H1 (cell line): ENCODE measurements around the gene MRPL9.

Experiments
- EP300 ChIP-seq, 2 experiments: IDR thresholded peaks; 1 replicate in 1 of 2; 2 replicates in 1 of 2; pipeline ENCODE4 v1.6.1; 2011 to 2012; ENCODE audit warnings: low read depth in 2 of 2, low read length in 2 of 2, mild to moderate bottlenecking in 2 of 2, borderline replicate concordance in 1 of 2, inconsistent platforms in 1 of 2, moderate library complexity in 1 of 2
- FOSL1 ChIP-seq: IDR thresholded peaks from 2 replicates; pipeline ENCODE4 v1.6.1; 2011; ENCODE audit warnings: mild to moderate bottlenecking, low read depth, low read length, moderate library complexity; ENCODE audit not compliant: insufficient read depth
- HDAC6 ChIP-seq: IDR thresholded peaks from one replicate; pipeline ENCODE4 v1.7.1; 2012; ENCODE audit warnings: low read depth, mild to moderate bottlenecking, inconsistent platforms, low read length, moderate library complexity
- JUN ChIP-seq: IDR thresholded peaks from 2 replicates; pipeline ENCODE4 v1.6.1; 2011; ENCODE audit warnings: low read depth, mild to moderate bottlenecking, improper control_type of control experiment, low read length
- POLR2A ChIP-seq, 2 experiments: IDR thresholded peaks; 1 replicate in 1 of 2; 2 replicates in 1 of 2; pipeline ENCODE4 v1.6.1; 2011; ENCODE audit warnings: low read depth in 2 of 2, low read length in 2 of 2, mild to moderate bottlenecking in 2 of 2; ENCODE audit errors: control extremely low read depth in 1 of 2
- POLR2AphosphoS5 ChIP-seq: IDR thresholded peaks from 2 replicates; pipeline ENCODE4 v1.6.1; 2011; ENCODE audit warnings: low read depth, low read length
- POU5F1 ChIP-seq: IDR thresholded peaks from 2 replicates; pipeline ENCODE4 v1.6.1; 2011; ENCODE audit warnings: low read depth, mild to moderate bottlenecking, low read length, moderate library complexity
- SRF ChIP-seq: IDR thresholded peaks from 2 replicates; pipeline ENCODE4 v1.6.1; 2011; ENCODE audit warnings: mild to moderate bottlenecking, low read depth, low read length, moderate library complexity
- YY1 ChIP-seq: IDR thresholded peaks from 2 replicates; pipeline ENCODE4 v1.6.1; 2011; ENCODE audit warnings: low read depth, mild to moderate bottlenecking, low read length
- TF ChIP-seq, protein P1 (sequence below), 3 experiments: IDR thresholded peaks; 1 replicate in 2 of 3; 2 replicates in 1 of 3; pipeline versions ENCODE4 v1.5.1 to v1.6.1; 2011; ENCODE audit warnings: low read length in 3 of 3, mild to moderate bottlenecking in 3 of 3, inconsistent platforms in 2 of 3, low read depth in 1 of 3, moderate library complexity in 1 of 3; ENCODE audit not compliant: insufficient read depth in 1 of 3; ENCODE audit errors: control extremely low read depth in 1 of 3
- TF ChIP-seq, protein P2 (sequence below): IDR thresholded peaks from 2 replicates; pipeline ENCODE4 v1.6.1; 2012; ENCODE audit warnings: inconsistent platforms

DNA sequence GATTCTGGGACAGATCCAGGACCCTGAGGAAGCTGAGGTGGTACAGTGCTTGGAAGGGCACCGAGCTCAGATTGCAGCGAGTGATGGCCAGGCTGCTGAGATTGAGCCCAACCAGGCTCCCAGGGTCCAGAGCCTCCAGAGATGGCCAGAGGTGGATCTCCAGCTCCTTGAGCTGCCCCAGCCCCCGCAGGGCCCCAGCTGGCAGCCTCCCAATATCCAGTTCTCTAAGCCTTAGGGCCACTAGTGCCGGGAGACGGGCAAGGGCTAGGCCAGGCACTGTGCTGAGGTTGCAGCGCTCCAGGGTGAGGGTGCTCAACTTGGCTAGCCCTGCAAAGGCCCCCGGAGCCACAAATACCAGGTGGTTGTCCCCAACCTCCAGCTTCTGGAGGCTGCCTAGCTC is 38.5 kb upstream of the MRPL9 start:
- TF ChIP-seq EP300 (IDR thresholded peaks at IDR 0.05; ENCODE audit: borderline replicate concordance in 1 of 2, low read depth in 2 of 2, low read length in 2 of 2) (no peak), FOSL1 (no peak), POLR2A (IDR thresholded peaks at IDR 0.05; ENCODE audit: control extremely low read depth in 1 of 2, low read depth in 2 of 2, low read length in 2 of 2) (no peak), POLR2AphosphoS5 (no peak), HDAC6 (no peak), SRF (no peak), YY1 (no peak), JUN (no peak), POU5F1 (no peak)
- TF ChIP-seq, protein P1, sequence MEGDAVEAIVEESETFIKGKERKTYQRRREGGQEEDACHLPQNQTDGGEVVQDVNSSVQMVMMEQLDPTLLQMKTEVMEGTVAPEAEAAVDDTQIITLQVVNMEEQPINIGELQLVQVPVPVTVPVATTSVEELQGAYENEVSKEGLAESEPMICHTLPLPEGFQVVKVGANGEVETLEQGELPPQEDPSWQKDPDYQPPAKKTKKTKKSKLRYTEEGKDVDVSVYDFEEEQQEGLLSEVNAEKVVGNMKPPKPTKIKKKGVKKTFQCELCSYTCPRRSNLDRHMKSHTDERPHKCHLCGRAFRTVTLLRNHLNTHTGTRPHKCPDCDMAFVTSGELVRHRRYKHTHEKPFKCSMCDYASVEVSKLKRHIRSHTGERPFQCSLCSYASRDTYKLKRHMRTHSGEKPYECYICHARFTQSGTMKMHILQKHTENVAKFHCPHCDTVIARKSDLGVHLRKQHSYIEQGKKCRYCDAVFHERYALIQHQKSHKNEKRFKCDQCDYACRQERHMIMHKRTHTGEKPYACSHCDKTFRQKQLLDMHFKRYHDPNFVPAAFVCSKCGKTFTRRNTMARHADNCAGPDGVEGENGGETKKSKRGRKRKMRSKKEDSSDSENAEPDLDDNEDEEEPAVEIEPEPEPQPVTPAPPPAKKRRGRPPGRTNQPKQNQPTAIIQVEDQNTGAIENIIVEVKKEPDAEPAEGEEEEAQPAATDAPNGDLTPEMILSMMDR (IDR thresholded peaks at IDR 0.05; ENCODE audit: control extremely low read depth in 1 of 3, insufficient read depth in 1 of 3, low read depth in 1 of 3, low read length in 3 of 3), result no peak
- TF ChIP-seq, protein P2, sequence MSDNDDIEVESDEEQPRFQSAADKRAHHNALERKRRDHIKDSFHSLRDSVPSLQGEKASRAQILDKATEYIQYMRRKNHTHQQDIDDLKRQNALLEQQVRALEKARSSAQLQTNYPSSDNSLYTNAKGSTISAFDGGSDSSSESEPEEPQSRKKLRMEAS, result no peak
